ENCODE results near the gene MMEL1. TPM values are rescaled to one million over a fixed set of nuclear protein-coding genes. Genes with fewer than 3 reads are reported as not detected.

Gene MMEL1
- total RNA-seq, 1 experiment from 2014 or later: not detected

- TF ChIP-seq SMAD3 (CRISPR knock-in tag; IDR thresholded peaks at IDR 0.05; ENCODE audit: borderline replicate concordance): no peak
Observed at GRCh38 chr1:2591233-2591580, 41.6 kb downstream of the MMEL1 start (continued).

- no peaks in the 10 kb centered on the region for H3K4me1 Mint-ChIP-seq
- no peak for ATAC-seq
- H3K27ac Mint-ChIP-seq: no peak overlapping the region
- CTCF ChIA-PET: no interaction called here
- H3K36me3 Mint-ChIP-seq: peaks cover 15% of the 10 kb centered on the region
- H3K27me3 Mint-ChIP-seq (ENCODE audit: low read depth): peaks cover 6% of the 10 kb centered on the region
- H3K4me3 Mint-ChIP-seq: no peak overlapping the region
- TF ChIP-seq SP1 (CRISPR knock-in tag; conservative IDR thresholded peaks at IDR 0.05) (no peak), ZNF532 (CRISPR knock-in tag; IDR thresholded peaks at IDR 0.05; ENCODE audit: borderline replicate concordance) (no peak), ZSCAN18 (CRISPR knock-in tag; IDR thresholded peaks at IDR 0.05) (no peak), ATF6 (CRISPR knock-in tag; IDR thresholded peaks at IDR 0.05) (no peak)
- POLR2A ChIA-PET: no interaction called here
- no peak for DNase-seq (ENCODE audit: low spot score)
- peaks cover 12% of the 10 kb centered on the region for H3K9me3 Mint-ChIP-seq
Observed at GRCh38 chr1:2590233-2591141, 42.3 kb downstream of the MMEL1 start.

- H3K4me3 Mint-ChIP-seq: no peak overlapping the region
- no peak for ATAC-seq
- H3K27me3 Mint-ChIP-seq (ENCODE audit: low read depth): peaks cover 6% of the 10 kb centered on the region
- no peak for DNase-seq (ENCODE audit: low spot score)
- POLR2A ChIA-PET: no interaction called here
- no peak overlapping the region for H3K27ac Mint-ChIP-seq
- CTCF ChIA-PET: no interaction called here
- H3K36me3 Mint-ChIP-seq: peaks cover 15% of the 10 kb centered on the region
- peaks cover 5% of the 10 kb centered on the region for H3K4me1 Mint-ChIP-seq
- H3K9me3 Mint-ChIP-seq: peaks cover 12% of the 10 kb centered on the region
- TF ChIP-seq ZNF263 (CRISPR knock-in tag; IDR thresholded peaks at IDR 0.05; ENCODE audit: low read depth): no peak
- no peak for TF ChIP-seq ERG (CRISPR knock-in tag; IDR thresholded peaks at IDR 0.05)
- no peak for TF ChIP-seq E2F5 (CRISPR knock-in tag; IDR thresholded peaks at IDR 0.05)
- no peak for TF ChIP-seq HMGXB4 (CRISPR knock-in tag; IDR thresholded peaks at IDR 0.05)
- no peak for TF ChIP-seq NFYB (CRISPR knock-in tag; conservative IDR thresholded peaks at IDR 0.05; ENCODE audit: low read depth)
- TF ChIP-seq SMAD4 (CRISPR knock-in tag; IDR thresholded peaks at IDR 0.05): no peak
- TF ChIP-seq OVOL2 (CRISPR knock-in tag; IDR thresholded peaks at IDR 0.05; ENCODE audit: borderline replicate concordance): no peak
- TF ChIP-seq ZNF512 (CRISPR knock-in tag; IDR thresholded peaks at IDR 0.05; ENCODE audit: borderline replicate concordance): no peak
- TF ChIP-seq ZNF232 (CRISPR knock-in tag; IDR thresholded peaks at IDR 0.05): no peak
- no peak for TF ChIP-seq SP1 (CRISPR knock-in tag; conservative IDR thresholded peaks at IDR 0.05)
- no peak for TF ChIP-seq CREM (CRISPR knock-in tag; IDR thresholded peaks at IDR 0.05)
- no peak for TF ChIP-seq NFATC4 (CRISPR knock-in tag; IDR thresholded peaks at IDR 0.05)
Observed at GRCh38 chr1:2589431-2590232, 43.2 kb downstream of the MMEL1 start.
